ENCODE measurements around the gene SCN11A. TPM values are rescaled to one million over a fixed set of nuclear protein-coding genes. Genes with fewer than 3 reads are reported as not detected.

SCN11A gene
- total RNA-seq, 1 experiment from 2014 or later: not detected

- ATAC-seq: no peak
- in situ Hi-C loops (cut with HindIII; ENCODE audit: low pct_unique_long_range_greater_than_20kb, low sequenced_read_pairs): no loop called here
- Histone ChIP-seq H3K27me3 (ENCODE audit: control insufficient read depth, insufficient read depth, low read length) (no peaks in the 10 kb centered on the region), H3K36me3 (ENCODE audit: control insufficient read depth, insufficient read depth, low read length) (peaks cover 2% of the 10 kb centered on the region), H3K4me3 (ENCODE audit: low read depth in 2 of 2, low read length in 2 of 2) (no peak overlapping the region), H3K4me1 (ENCODE audit: control insufficient read depth, insufficient read depth, low read length) (no peaks in the 10 kb centered on the region), H3K27ac (ENCODE audit: low read length) (no peak overlapping the region), H3K9me3 (ENCODE audit: control insufficient read depth, insufficient read depth, low read depth, low read length) (no peaks in the 10 kb centered on the region)
- no peak for DNase-seq (ENCODE audit: low read depth, low spot score)
- POLR2A ChIA-PET: no interaction called here
- CTCF ChIA-PET: no interaction called here
- intact Hi-C loops (cut with micrococcal nuclease; ENCODE audit: unreplicated experiment): loop anchor here (5.0 kb wide), 1 partner anchor 187 kb away; no protein-coding TSS in a partner anchor
- no TSS peak for BruUV-seq (replicated peaks)
- TF ChIP-seq TCF7L2 (IDR thresholded peaks at IDR 0.05; ENCODE audit: low read depth, low read length): no peak
Measured at GRCh38 chr3:39100500-39100886, 48.7 kb upstream of the SCN11A start.

- intact Hi-C loops (cut with micrococcal nuclease; ENCODE audit: unreplicated experiment) (loop anchor here (5.0 kb wide), 1 partner anchor 187 kb away; no protein-coding TSS in a partner anchor), in situ Hi-C loops (cut with HindIII; ENCODE audit: low pct_unique_long_range_greater_than_20kb, low sequenced_read_pairs) (no loop called here)
- no TSS peak for BruUV-seq (replicated peaks)
- Histone ChIP-seq H3K27me3 (ENCODE audit: control insufficient read depth, insufficient read depth, low read length) (no peaks in the 10 kb centered on the region), H3K4me3 (ENCODE audit: low read depth in 2 of 2, low read length in 2 of 2) (no peak overlapping the region), H3K36me3 (ENCODE audit: control insufficient read depth, insufficient read depth, low read length) (peaks cover 2% of the 10 kb centered on the region), H3K27ac (ENCODE audit: low read length) (no peak overlapping the region), H3K4me1 (ENCODE audit: control insufficient read depth, insufficient read depth, low read length) (no peaks in the 10 kb centered on the region), H3K9me3 (ENCODE audit: control insufficient read depth, insufficient read depth, low read depth, low read length) (no peaks in the 10 kb centered on the region)
- TF ChIP-seq TCF7L2 (IDR thresholded peaks at IDR 0.05; ENCODE audit: low read depth, low read length) (no peak), CTCF (IDR thresholded peaks at IDR 0.05) (no peak), SIN3A (IDR thresholded peaks at IDR 0.05; ENCODE audit: borderline replicate concordance, insufficient read depth, low read depth, low read length) (no peak), REST (IDR thresholded peaks at IDR 0.05; ENCODE audit: insufficient read depth in 1 of 2, low read depth in 2 of 2, low read length in 1 of 2) (no peak), POLR2AphosphoS5 (IDR thresholded peaks at IDR 0.05; ENCODE audit: low read depth, low read length) (no peak)
- ChIA-PET CTCF (no interaction called here), POLR2A (no interaction called here)
- ATAC-seq: no peak
- no peak for DNase-seq (ENCODE audit: low read depth, low spot score)
Measured at GRCh38 chr3:39099738-39100499, 48.2 kb upstream of the SCN11A start.

GRCh38 chr3:39099242-39099641 lies 47.5 kb upstream of the SCN11A start:
- no peaks in the 10 kb centered on the region for H3K4me1 ChIP-seq (ENCODE audit: control insufficient read depth, insufficient read depth, low read length)
- no peak overlapping the region for H3K27ac ChIP-seq (ENCODE audit: low read length)
- in situ Hi-C loops (cut with HindIII; ENCODE audit: low pct_unique_long_range_greater_than_20kb, low sequenced_read_pairs) (no loop called here), intact Hi-C loops (cut with micrococcal nuclease; ENCODE audit: unreplicated experiment) (no loop called here)
- ATAC-seq (no peak), DNase-seq (ENCODE audit: low read depth, low spot score) (no peak)
- H3K4me3 ChIP-seq (ENCODE audit: low read depth in 2 of 2, low read length in 2 of 2): no peak overlapping the region
- no TSS peak for BruUV-seq (replicated peaks)
- peaks cover 2% of the 10 kb centered on the region for H3K36me3 ChIP-seq (ENCODE audit: control insufficient read depth, insufficient read depth, low read length)
- CTCF ChIA-PET: no interaction called here
- no peaks in the 10 kb centered on the region for H3K9me3 ChIP-seq (ENCODE audit: control insufficient read depth, insufficient read depth, low read depth, low read length)
- TF ChIP-seq SIN3A (IDR thresholded peaks at IDR 0.05; ENCODE audit: borderline replicate concordance, insufficient read depth, low read depth, low read length) (no peak), REST (IDR thresholded peaks at IDR 0.05; ENCODE audit: insufficient read depth in 1 of 2, low read depth in 2 of 2, low read length in 1 of 2) (no peak), POLR2AphosphoS5 (IDR thresholded peaks at IDR 0.05; ENCODE audit: low read depth, low read length) (no peak), CTCF (IDR thresholded peaks at IDR 0.05) (no peak), TCF7L2 (IDR thresholded peaks at IDR 0.05; ENCODE audit: low read depth, low read length) (no peak)
- no peaks in the 10 kb centered on the region for H3K27me3 ChIP-seq (ENCODE audit: control insufficient read depth, insufficient read depth, low read length)
- POLR2A ChIA-PET: no interaction called here
